Fibroblast of lung (primary cell): ENCODE measurements around the gene SLC22A23. TPM values are rescaled to one million over a fixed set of nuclear protein-coding genes. Genes with fewer than 3 reads are reported as not detected.

ENCODE experiments used
- DNase-seq, 2 donors: peaks; one replicate each; pipeline versions ENCODE4 v3.0.0 to v3.0.0-alpha.2; 2010; ENCODE audit warnings: low read depth in 2 of 2
- H2AFZ ChIP-seq: 2 replicates; pipeline ENCODE4 v1.5.1; 2012; ENCODE audit warnings: low read length, control low read depth, inconsistent platforms
- H3K27ac ChIP-seq: 2 replicates; pipeline ENCODE4 v1.5.1; 2011; ENCODE audit warnings: low read length, control low read depth; ENCODE audit not compliant: insufficient read depth
- H3K27me3 ChIP-seq: 2 replicates; pipeline ENCODE4 v1.5.1; 2011; ENCODE audit warnings: mild to moderate bottlenecking, low read length; ENCODE audit not compliant: control insufficient read depth, insufficient read depth
- H3K36me3 ChIP-seq: 2 replicates; pipeline ENCODE4 v1.5.1; 2011; ENCODE audit warnings: low read length; ENCODE audit not compliant: control insufficient read depth, insufficient read depth
- H3K4me1 ChIP-seq: 2 replicates; pipeline ENCODE4 v1.5.1; 2011; ENCODE audit warnings: low read length; ENCODE audit not compliant: control insufficient read depth, insufficient read depth; ENCODE audit errors: extremely low read depth
- H3K4me2 ChIP-seq: 2 replicates; pipeline ENCODE4 v1.5.1; 2011; ENCODE audit warnings: low read length, control low read depth; ENCODE audit not compliant: insufficient read depth; ENCODE audit errors: extremely low read depth
- H3K4me3 ChIP-seq, 4 experiments: fragments of 200-600 bp in 1 of 4; sonication (generic) in 1 of 4; replicated peaks in 1 of 4; 2 replicates each; pipeline ENCODE4 v1.5.1; 2011 to 2016; ENCODE audit warnings: low read length in 4 of 4, low read depth in 3 of 4, mild to moderate bottlenecking in 3 of 4, control low read depth in 2 of 4, inconsistent platforms in 1 of 4, mixed read lengths in 1 of 4; ENCODE audit not compliant: insufficient read depth in 1 of 4; ENCODE audit errors: control extremely low read depth in 1 of 4
- H3K79me2 ChIP-seq: 2 replicates; pipeline ENCODE4 v1.5.1; 2012; ENCODE audit warnings: mild to moderate bottlenecking, low read length, inconsistent platforms; ENCODE audit not compliant: control insufficient read depth, insufficient read depth
- H3K9ac ChIP-seq: 2 replicates; pipeline ENCODE4 v1.5.1; 2011; ENCODE audit warnings: mild to moderate bottlenecking, low read length, control low read depth; ENCODE audit not compliant: insufficient read depth
- H3K9me3 ChIP-seq: 2 replicates; pipeline ENCODE4 v1.5.1; 2012; ENCODE audit warnings: low read depth, low read length; ENCODE audit not compliant: control insufficient read depth, insufficient read depth
- H4K20me1 ChIP-seq: 2 replicates; pipeline ENCODE4 v1.5.1; 2011; ENCODE audit warnings: low read length; ENCODE audit not compliant: control insufficient read depth, insufficient read depth; ENCODE audit errors: extremely low read depth
- CTCF ChIP-seq, 2 donors: IDR thresholded peaks in 1 of 2; conservative IDR thresholded peaks in 1 of 2; 1 replicate in 1 of 2; 2 replicates in 1 of 2; pipeline ENCODE4 v1.5.1; 2011 to 2012; ENCODE audit warnings: low read length in 2 of 2, control low read depth in 1 of 2, inconsistent platforms in 1 of 2, low read depth in 1 of 2, mild to moderate bottlenecking in 1 of 2
- EZH2 ChIP-seq: IDR thresholded peaks from 2 replicates; pipeline ENCODE4 v1.5.1; 2012; ENCODE audit warnings: low read length, control low read depth, mild to moderate bottlenecking; ENCODE audit errors: missing control alignments
- polyA plus RNA-seq, 2 donors: library from polyadenylated mRNA; depleted of rRNA in 1 of 2; stranded (reverse) in 1 of 2; unstranded in 1 of 2; fragments of >200 nt; gene quantifications; 2 replicates each; pipeline ENCODE4 v1.2.1, GENCODE V29; 2011 to 2012; ENCODE audit warnings: missing spikeins in 1 of 2
- total RNA-seq: library from RNA; depleted of rRNA; stranded (reverse); fragments of >200 nt; gene quantifications from 2 replicates; pipeline ENCODE4 v1.2.1, GENCODE V29; 2014

The SLC22A23 gene
- total and polyA plus RNA-seq, 2 donors (not counting 1 experiment from before 2014, with no cell fraction given), result 0.37 to 3.0 TPM

- H3K9ac ChIP-seq, result no peak overlapping the region
- H4K20me1 ChIP-seq, result no peaks in the 10 kb centered on the region
- peaks cover 4% of the 10 kb centered on the region for H3K4me1 ChIP-seq
- peak overlapping the region in 1 of 4 experiments; percentile 79 for H3K4me3 ChIP-seq
- DNase-seq, result no peak
- no peak overlapping the region for H2AFZ ChIP-seq
- no peak overlapping the region for H3K4me2 ChIP-seq
- H3K27me3 ChIP-seq, result peaks cover 9% of the 10 kb centered on the region
- H3K9me3 ChIP-seq, result no peaks in the 10 kb centered on the region
- H3K36me3 ChIP-seq, result peaks cover 8% of the 10 kb centered on the region
- no peak for TF ChIP-seq CTCF (conservative IDR thresholded peaks at IDR 0.05 in 1 of 2, IDR thresholded peaks at IDR 0.05 in 1 of 2; ENCODE audit: low read depth in 1 of 2, low read length in 2 of 2)
- TF ChIP-seq EZH2, result no peak
- H3K27ac ChIP-seq, result no peak overlapping the region
- H3K79me2 ChIP-seq, result peaks cover 46% of the 10 kb centered on the region
Measured at GRCh38 chr6:3260296-3260695, 196.6 kb downstream of the SLC22A23 start.

GRCh38 chr6:3259491-3259958 lies 197.3 kb downstream of the SLC22A23 start:
- peaks cover 8% of the 10 kb centered on the region for H3K36me3 ChIP-seq
- no peaks in the 10 kb centered on the region for H3K9me3 ChIP-seq
- peak overlapping the region; percentile 72 for H3K9ac ChIP-seq
- TF ChIP-seq EZH2, result no peak
- peak in 1 of 2 donors; percentile 12 for TF ChIP-seq CTCF (conservative IDR thresholded peaks at IDR 0.05 in 1 of 2, IDR thresholded peaks at IDR 0.05 in 1 of 2; ENCODE audit: low read depth in 1 of 2, low read length in 2 of 2)
- H2AFZ ChIP-seq, result peak overlapping the region; percentile 97
- H3K4me2 ChIP-seq, result peak overlapping the region; percentile 92
- peaks cover 46% of the 10 kb centered on the region for H3K79me2 ChIP-seq
- H3K27me3 ChIP-seq, result peaks cover 14% of the 10 kb centered on the region
- H4K20me1 ChIP-seq, result no peaks in the 10 kb centered on the region
- peak overlapping the region; percentile 71 to 94 (median 82) for H3K4me3 ChIP-seq
- peak overlapping the region; percentile 66 for H3K27ac ChIP-seq
- DNase-seq, result peak in 1 of 2 donors; percentile 34
- peaks cover 4% of the 10 kb centered on the region for H3K4me1 ChIP-seq

- Histone ChIP-seq H3K79me2 (peaks cover 42% of the 10 kb centered on the region), H3K27ac (peak within 1 kb of the TSS; percentile 66), H3K27me3 (peaks cover 14% of the 10 kb centered on the region), H3K36me3 (peaks cover 5% of the 10 kb centered on the region), H3K4me1 (peaks cover 4% of the 10 kb centered on the region), H4K20me1 (no peaks in the 10 kb centered on the region), H3K4me3 (peak within 1 kb of the TSS; percentile 71 to 94 (median 82)), H3K9ac (peak within 1 kb of the TSS; percentile 72), H3K4me2 (peak within 1 kb of the TSS; percentile 92), H2AFZ (peak within 1 kb of the TSS; percentile 97), H3K9me3 (no peaks in the 10 kb centered on the region)
- no peak for TF ChIP-seq EZH2
- no peak for TF ChIP-seq CTCF (conservative IDR thresholded peaks at IDR 0.05 in 1 of 2, IDR thresholded peaks at IDR 0.05 in 1 of 2; ENCODE audit: low read depth in 1 of 2, low read length in 2 of 2)
- DNase-seq, result peak; percentile 84 to 85
Measured at GRCh38 chr6:3258720-3259490, 197.9 kb downstream of the SLC22A23 start, which contains the start of gene PSMG4. PSMG4 (plus strand) TSS chr6:3258947; CDS start chr6:3259023, 76 bp downstream.
